ENCODE data around the gene MECR. TPM values are rescaled to one million over a fixed set of nuclear protein-coding genes. Genes with fewer than 3 reads are reported as not detected.
A peak's percentile ranks its signal among the peaks of the same experiment; 100 is the strongest.

The MECR gene
- total RNA-seq, 1 donor from 2014 or later: 22.5 TPM

GRCh38 chr1:29258976-29259801, 28.5 kb upstream of the MECR start:
- Mint-ChIP-seq H3K4me3 (ENCODE audit: unreplicated experiment) (peak overlapping the region; percentile 55), H3K9me3 (ENCODE audit: unreplicated experiment) (no peaks in the 10 kb centered on the region), H3K27me3 (ENCODE audit: unreplicated experiment) (peaks cover 4% of the 10 kb centered on the region), H3K4me1 (ENCODE audit: unreplicated experiment) (peaks cover 23% of the 10 kb centered on the region), H3K36me3 (ENCODE audit: unreplicated experiment) (peaks cover 3% of the 10 kb centered on the region), H3K27ac (ENCODE audit: unreplicated experiment) (no peak overlapping the region)
- TF ChIP-seq CTCF (IDR thresholded peaks at IDR 0.05): no peak
- DNase-seq (ENCODE audit: extremely low spot score, unreplicated experiment): no peak

GRCh38 chr1:29258189-29258975, 27.6 kb upstream of the MECR start:
- TF ChIP-seq CTCF (IDR thresholded peaks at IDR 0.05): no peak
- no peak for DNase-seq (ENCODE audit: extremely low spot score, unreplicated experiment)
- Mint-ChIP-seq H3K27me3 (ENCODE audit: unreplicated experiment) (peaks cover 4% of the 10 kb centered on the region), H3K4me3 (ENCODE audit: unreplicated experiment) (no peak overlapping the region), H3K27ac (ENCODE audit: unreplicated experiment) (no peak overlapping the region), H3K4me1 (ENCODE audit: unreplicated experiment) (peaks cover 23% of the 10 kb centered on the region), H3K9me3 (ENCODE audit: unreplicated experiment) (no peaks in the 10 kb centered on the region), H3K36me3 (ENCODE audit: unreplicated experiment) (no peaks in the 10 kb centered on the region)

- H3K4me3 Mint-ChIP-seq (ENCODE audit: unreplicated experiment): no peak overlapping the region
- no peaks in the 10 kb centered on the region for H3K36me3 Mint-ChIP-seq (ENCODE audit: unreplicated experiment)
- peaks cover 4% of the 10 kb centered on the region for H3K27me3 Mint-ChIP-seq (ENCODE audit: unreplicated experiment)
- no peak overlapping the region for H3K27ac Mint-ChIP-seq (ENCODE audit: unreplicated experiment)
- no peak for DNase-seq (ENCODE audit: extremely low spot score, unreplicated experiment)
- TF ChIP-seq CTCF (IDR thresholded peaks at IDR 0.05): no peak
- peaks cover 23% of the 10 kb centered on the region for H3K4me1 Mint-ChIP-seq (ENCODE audit: unreplicated experiment)
- H3K9me3 Mint-ChIP-seq (ENCODE audit: unreplicated experiment): no peaks in the 10 kb centered on the region
Measured at GRCh38 chr1:29256979-29257804, 26.5 kb upstream of the MECR start.

- H3K36me3 Mint-ChIP-seq (ENCODE audit: unreplicated experiment): no peaks in the 10 kb centered on the region
- TF ChIP-seq CTCF (IDR thresholded peaks at IDR 0.05): no peak
- peaks cover 23% of the 10 kb centered on the region for H3K4me1 Mint-ChIP-seq (ENCODE audit: unreplicated experiment)
- no peak overlapping the region for H3K27ac Mint-ChIP-seq (ENCODE audit: unreplicated experiment)
- H3K9me3 Mint-ChIP-seq (ENCODE audit: unreplicated experiment): no peaks in the 10 kb centered on the region
- no peak for DNase-seq (ENCODE audit: extremely low spot score, unreplicated experiment)
- no peak overlapping the region for H3K4me3 Mint-ChIP-seq (ENCODE audit: unreplicated experiment)
- H3K27me3 Mint-ChIP-seq (ENCODE audit: unreplicated experiment): peaks cover 4% of the 10 kb centered on the region
Measured at GRCh38 chr1:29256394-29256793, 25.7 kb upstream of the MECR start.

All from osteocyte (in vitro differentiated cells).